H4 (cell line): Measurements from ENCODE around the gene OCA2. TPM values are rescaled to one million over a fixed set of nuclear protein-coding genes. Genes with fewer than 3 reads are reported as not detected.
"Not testable (repeated sequence)": the region's sequence is repeated elsewhere in the genome, so short reads cannot be mapped to it uniquely, and the experiment has no call there.

Experiments
- DNase-seq: peaks from one replicate; pipeline ENCODE4 v3.0.0-alpha.2; 2015; ENCODE audit warnings: low spot score
- total RNA-seq: library from RNA; depleted of rRNA; stranded (reverse); fragments of >200 nt; shearing (Covaris generic); gene quantifications from 2 replicates; pipeline ENCODE4 v1.2.3, GENCODE V29; 2014

OCA2 gene
- total RNA-seq, 1 experiment from 2014 or later = 0.12 TPM

- DNase-seq = no peak
Observed at GRCh38 chr15:27871078-27871901, 227.8 kb downstream of the OCA2 start.

- no peak for DNase-seq
Observed at GRCh38 chr15:27870320-27870719, 228.8 kb downstream of the OCA2 start.

DNA sequence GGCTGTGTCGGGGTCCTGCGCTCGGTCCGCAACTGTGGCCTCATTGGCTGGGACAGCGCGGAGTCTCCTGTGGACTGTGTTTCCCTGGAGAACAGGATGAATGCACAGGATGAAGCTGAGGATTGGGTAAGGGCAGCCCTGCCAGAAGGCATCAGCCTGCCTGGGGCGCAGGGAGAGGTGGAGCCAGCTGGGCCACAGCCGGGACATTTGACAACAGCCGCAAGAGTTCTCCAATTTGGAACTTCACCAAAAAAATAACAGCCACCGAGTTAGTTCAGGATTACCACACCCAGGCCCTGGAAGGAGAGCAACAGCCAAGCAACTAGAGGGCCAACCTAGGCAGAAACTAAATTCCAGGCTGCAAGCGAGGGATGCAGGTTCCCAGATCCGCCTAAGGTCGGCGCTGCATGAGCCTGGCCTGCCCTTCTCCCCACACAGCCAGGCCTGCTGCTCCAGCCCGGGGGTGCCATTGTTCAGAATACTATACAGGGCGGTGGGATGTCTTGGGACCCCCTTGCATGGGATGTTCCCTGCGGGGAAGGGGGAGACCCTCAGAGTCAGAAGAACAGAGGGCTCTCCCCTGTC, 229.3 kb downstream of the OCA2 start:
- no peak for DNase-seq

GRCh38 chr15:27868828-27869404, 230.2 kb downstream of the OCA2 start:
- DNase-seq = no peak

DNA sequence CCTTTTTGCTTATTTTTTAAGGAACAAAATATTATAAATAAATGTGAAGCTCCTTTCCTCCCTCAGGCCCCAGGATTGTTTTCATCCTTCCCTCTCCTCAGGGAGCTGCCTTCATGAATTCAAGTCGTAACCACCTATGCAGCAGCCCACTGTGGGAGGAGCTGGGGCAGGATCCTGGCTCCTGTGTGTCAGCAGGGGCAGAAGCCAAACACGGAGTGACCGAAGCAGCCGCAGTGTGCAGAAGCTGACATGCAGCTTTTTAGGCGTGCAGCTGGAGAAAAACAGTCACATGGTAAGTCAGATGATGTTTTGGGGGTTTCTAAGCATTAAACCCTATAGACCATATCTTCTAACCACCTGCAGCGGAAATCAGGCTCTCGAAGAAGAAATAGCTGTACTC, 231.3 kb downstream of the OCA2 start:
- DNase-seq = no peak

GRCh38 chr15:27866505-27867165, 232.5 kb downstream of the OCA2 start:
- DNase-seq = no peak

- DNase-seq = no peak
Observed at GRCh38 chr15:27865926-27866325, 233.2 kb downstream of the OCA2 start.

- no peak for DNase-seq
Observed at GRCh38 chr15:27865323-27865922, 233.7 kb downstream of the OCA2 start.

DNA sequence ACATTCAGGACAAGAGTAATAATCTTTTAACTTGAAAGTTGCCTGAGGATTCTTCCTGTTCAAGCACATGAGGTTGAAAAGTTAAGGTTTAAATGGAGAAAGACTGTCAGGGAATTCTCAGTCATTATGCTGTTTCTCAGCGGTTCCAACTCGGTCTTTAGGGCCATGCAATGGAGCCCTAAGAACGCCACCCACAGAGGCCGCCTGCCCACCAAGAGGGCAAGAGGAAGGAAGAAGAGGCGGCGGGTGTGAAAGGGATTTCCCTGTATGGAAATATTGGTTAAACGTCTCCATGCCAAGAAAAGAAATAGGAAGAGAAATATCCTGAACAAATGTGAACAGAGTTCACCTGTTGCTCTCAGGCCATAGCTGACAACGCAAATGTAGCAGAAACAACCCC, 234.4 kb downstream of the OCA2 start:
- no peak for DNase-seq

DNA sequence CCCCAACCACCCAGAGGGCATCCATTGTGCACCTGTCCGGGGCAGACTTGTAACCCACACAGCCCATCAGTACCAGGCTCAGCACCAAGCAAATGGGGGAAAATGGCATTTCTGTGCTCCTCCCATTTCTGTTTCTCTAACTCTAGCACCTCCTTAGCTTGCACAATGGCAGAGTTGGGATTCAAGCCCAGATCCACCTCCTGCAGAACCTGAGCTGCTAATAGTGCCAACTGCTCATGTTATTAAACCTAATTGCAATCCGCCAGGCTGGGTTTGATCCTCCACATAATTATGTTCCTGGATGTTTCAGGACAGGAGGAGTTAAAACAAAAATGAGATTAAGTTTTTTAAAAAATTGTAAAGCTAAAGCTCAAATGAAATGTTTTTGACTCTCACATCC, 235.0 kb downstream of the OCA2 start:
- no peak for DNase-seq

DNA sequence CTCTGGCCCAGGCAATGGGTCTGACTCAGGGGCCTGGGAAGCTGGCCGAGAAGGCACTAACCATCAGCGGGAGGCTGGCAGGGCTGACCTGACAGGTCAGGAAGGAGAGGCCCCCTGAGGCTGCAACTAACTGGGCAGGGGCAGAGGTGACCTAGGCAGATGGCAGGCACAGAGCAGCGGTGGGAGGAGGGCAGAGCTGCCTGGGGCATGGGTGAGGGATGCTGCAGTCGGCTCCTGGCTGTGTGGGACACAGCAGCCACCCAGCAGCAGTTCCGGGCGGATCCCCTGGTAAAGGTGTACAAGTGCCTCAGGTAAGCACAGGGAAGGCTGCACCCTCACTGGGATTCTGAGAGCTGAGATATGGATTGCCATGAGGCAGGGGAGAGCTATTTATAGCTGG, 236.1 kb downstream of the OCA2 start:
- no peak for DNase-seq

- no peak for DNase-seq
Observed at GRCh38 chr15:27861171-27861570, 237.9 kb downstream of the OCA2 start.

DNA sequence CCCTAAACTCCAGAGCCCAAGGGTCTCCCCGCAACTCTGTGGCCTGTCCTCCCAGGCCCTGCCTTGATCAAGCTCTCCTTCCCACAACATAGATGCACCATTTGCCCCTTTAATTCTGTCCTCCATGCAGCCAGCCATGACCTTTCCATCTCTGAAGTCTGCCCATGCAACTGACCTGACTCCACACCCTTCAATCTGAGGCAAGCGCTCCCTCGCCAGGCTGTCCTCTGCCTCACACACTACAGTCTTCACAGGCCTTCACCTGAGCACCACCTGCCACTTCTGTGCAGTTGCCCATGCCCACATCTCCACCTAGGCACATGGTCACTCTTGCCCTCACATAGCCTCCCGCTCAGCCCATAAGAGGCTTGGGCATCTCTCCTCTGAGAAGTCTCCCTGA, 244.0 kb downstream of the OCA2 start:
- DNase-seq = no peak

DNA sequence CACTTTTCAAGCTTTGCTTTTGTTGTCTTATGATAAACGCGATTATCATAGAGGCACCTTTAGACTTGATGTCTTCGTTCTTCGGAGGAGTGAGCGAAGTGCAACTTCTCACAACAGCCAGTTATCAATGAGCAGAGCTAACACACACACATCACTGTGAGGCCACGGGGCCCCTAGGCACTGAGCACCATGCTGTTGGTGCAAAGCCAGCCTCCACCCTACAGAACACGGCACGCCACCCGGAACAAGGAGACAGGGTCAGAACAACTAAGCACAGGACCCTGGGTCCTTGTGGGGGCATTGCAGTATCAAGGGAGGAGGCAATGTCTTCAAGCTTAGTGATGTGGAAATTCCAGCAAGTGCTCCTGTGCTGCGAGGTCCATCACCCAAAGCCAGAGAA, 244.5 kb downstream of the OCA2 start:
- no peak for DNase-seq

- no peak for DNase-seq
Observed at GRCh38 chr15:27853624-27854455, 245.3 kb downstream of the OCA2 start.

- DNase-seq = no peak
Observed at GRCh38 chr15:27851858-27852210, 247.3 kb downstream of the OCA2 start.

DNA sequence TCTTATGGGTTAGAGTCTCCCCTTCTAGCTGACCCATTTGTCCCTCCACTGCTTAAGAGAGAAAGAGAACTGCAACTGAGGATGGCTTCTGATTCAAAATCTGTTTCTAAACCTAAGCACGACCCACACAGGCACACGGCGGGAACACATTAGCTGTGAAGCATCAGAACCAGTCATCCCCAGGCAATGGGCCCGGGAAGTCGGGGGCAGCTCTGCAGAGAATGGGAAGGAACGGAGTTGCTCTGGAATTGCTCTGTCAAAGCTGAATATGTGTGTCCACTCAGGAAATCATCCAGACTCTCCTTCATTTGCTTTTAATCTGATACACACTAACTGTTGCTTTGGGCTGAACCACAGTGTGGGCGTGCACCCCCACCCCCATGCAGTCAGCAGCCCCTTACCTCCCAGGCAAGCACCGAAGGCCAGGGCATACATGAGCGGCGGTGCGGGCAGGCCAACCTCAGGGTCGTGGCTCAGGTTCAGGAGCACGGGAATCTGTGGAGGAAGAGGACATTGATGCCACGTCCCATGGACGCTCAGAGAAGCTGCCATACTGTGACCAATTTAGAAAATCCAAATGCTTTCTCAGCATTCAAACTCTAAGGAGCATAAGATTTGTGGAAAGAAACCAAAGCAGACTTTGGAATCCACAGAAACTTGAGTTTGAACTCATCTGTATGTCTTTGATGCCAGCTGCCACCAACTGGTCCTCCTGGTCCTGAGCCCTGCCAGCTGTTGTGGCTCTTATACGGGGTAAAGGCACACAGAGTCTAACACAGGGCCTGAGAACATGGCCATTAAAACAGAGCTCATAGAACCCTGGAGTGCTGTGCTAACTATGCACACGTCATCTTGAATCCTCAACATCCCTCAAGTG, 247.9 kb downstream of the OCA2 start:
- no peak for DNase-seq

GRCh38 chr15:27850050-27850449, 249.1 kb downstream of the OCA2 start:
- DNase-seq = no peak

DNA sequence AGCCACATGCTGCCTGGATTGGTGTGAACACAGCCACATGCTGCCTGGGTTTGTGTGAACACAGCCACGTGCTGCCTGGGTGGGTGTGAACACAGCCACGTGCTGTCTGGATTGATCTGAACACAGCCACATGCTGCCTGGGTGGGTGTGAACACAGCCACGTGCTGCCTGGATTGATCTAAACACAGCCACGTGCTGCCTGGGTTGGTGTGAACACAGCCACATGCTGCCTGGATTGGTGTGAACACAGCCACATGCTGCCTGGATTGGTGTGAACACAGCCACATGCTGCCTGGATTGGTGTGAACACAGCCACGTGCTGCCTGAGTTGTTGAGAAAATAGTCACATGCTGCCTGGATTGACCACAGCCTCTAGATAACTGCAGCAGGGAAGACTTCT, 250.2 kb downstream of the OCA2 start:
- DNase-seq = not testable (repeated sequence)
